Hepatic stellate cell (primary cell): Measurements from ENCODE around the gene PTPRN2.
"Not testable (repeated sequence)": the region's sequence is repeated elsewhere in the genome, so short reads cannot be mapped to it uniquely, and the experiment has no call there.

Experiments
- DNase-seq: peaks from one replicate; pipeline ENCODE4 v3.0.0; 2011; ENCODE audit warnings: low spot score

Gene PTPRN2

DNA sequence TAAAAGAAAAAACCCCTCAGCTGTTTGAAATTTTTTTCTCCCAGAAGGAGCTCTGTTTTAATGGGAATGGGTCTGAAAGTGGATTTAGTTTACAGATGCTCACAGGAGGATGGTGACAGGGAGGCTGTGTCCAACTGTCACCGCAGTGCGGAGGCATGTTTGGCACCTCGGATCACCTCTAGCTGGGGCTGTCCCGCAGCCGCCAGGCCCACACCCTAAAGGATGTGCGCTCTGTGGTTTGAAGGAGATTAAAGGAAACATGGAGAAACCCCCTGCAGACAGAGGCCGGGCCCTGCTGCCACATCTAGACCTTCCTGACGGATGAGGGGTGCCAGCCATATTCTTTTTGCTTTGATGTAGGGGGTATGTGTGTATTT, 1090.3 kb downstream of the PTPRN2 start:
- no peak for DNase-seq

DNA sequence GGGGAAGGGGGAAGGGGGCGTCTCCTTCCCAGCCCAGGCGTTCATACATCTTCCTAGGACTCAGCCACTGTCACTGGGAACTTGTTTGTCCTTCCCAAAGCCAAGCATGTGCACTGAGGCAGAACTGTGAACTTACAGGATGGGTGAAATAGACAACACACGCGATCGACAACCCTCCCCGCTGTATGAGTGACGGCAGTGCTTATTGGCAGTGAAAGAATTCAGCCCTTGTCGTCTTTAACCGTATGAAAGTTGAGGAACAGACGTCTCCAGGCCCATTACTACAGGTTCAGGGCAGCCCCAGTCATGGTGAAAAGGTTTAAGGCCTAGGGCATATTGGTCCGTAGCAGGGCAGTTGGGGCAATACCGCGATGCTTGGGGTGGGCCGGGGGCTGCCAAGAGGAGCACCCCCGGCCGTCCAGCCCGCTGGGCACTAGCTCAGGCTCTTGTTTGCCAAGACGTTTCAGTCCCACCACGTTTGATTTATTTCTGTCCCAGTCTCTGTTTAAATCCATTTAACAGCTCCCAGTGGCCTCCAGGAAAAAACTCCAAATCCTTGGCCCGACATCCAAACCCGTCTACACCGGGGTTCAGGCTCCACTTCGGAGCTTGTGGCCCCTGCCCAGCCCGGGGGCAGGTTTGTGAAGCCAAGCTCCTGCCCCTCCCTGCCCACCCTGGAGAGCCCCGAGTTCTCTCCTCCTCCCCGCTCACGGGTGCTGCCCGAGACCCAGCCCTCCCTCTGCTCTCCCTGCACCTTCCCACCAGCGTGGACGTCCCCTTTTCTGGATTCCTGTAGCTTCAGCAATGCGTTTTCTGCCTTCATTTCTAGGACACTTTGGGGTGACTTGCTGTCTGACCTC, 1091.0 kb downstream of the PTPRN2 start:
- DNase-seq, result no peak

DNA sequence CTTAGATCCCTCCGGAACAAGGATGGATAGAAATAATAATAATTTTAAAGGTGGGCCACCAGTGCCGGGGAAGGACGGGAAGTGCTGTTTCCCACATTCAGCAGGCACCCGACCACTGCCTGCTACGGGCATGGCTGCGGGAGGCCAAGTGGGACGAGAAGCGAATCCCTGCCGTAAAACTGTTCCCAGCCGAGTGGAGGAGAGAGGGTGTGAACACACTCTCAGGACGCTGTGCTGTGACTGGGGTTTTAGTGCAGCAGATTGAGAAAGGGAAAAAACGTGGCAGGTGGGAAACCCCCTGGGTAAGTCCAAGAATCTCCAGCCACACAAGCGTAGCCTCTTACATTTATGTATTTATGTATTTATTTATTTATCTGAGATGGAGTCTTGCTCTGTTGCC, 1092.0 kb downstream of the PTPRN2 start:
- no peak for DNase-seq

DNA sequence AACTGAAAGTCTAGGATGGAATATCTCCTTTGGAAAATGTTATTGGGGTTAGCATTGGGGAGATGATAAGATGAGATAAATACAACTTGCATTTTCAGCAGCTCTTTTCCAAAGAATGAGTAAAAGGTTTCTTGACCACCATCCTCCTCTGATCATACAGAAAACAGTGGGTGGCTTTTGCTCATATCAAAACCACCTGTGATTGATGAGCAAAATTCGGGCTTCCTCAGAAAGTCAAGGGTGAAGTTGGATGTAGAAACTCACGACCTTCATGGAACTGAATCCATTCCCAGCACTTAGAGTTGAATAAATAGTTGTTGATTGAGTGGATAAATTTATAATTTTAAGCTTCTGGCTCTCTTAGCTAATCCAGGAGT, 1092.5 kb downstream of the PTPRN2 start:
- no peak for DNase-seq

DNA sequence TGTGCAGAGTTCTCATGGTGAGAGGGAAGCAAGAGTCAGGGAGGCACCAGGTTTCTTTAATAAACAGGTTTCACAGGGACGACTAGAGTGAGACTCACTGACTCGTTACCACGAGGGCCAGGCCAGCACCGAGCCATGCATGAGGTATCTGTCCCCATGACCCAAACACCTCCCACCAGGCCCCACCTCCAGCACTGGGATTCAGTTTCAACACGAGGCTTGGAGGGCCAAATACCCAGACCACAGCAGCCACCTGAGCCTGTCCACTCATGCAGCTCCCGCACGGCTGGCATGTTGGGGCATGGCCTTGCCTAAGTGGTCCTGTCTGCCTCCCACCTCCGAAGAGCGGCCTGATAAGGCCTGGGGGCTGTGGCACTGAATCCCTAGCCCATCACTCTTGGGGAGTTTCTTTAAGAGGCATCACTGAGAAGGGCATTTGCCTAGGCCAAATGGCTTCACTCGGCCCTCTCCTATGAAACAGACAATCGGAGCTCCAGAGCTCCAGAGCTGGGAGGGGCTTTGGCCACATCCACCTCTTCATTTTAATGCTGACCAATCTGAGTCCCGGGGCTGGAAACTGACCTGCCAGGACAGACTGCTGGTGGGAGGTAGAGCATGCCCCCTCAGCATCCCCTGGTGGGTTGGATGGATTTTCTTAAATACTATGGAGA, 1093.0 kb downstream of the PTPRN2 start:
- DNase-seq, result no peak

DNA sequence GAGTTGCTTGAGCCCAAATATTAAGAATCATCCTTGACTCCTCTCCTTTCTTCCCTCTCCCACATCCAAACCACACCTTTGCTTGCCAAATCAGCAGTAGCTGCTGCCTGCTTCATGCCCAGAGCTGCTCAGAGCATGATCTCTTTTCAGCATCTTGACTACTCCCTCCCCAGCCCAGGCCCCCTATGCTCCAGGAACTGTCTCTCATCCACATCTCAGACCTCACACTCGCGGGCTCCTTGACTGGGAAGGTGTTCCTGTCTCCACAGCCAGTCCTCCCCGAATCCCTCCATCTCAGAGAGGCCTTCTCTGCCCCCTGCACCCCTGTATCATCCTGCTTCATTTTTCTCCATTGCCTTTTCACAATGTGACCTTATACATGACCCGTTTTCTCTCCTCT, 1093.8 kb downstream of the PTPRN2 start:
- DNase-seq, result no peak

DNA sequence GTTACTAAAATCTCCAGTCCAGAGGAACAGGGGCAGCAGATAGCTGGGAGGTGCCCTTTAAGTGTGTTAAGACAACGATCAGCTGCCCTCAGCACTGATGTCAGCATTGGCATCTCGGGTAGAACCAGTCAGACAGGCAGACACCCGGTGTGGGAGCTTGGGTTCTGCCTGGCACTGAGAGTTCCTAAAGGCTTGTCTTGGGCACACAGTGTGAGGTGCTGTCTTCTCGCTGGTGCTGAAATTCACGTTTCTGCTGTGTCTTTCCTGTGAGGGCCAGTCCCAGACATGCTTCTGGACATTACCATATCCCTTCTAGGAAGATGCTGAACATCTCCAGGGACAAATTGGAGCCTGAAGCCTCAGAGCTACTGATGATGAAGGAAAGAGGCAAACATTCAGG, 1094.6 kb downstream of the PTPRN2 start:
- no peak for DNase-seq

DNA sequence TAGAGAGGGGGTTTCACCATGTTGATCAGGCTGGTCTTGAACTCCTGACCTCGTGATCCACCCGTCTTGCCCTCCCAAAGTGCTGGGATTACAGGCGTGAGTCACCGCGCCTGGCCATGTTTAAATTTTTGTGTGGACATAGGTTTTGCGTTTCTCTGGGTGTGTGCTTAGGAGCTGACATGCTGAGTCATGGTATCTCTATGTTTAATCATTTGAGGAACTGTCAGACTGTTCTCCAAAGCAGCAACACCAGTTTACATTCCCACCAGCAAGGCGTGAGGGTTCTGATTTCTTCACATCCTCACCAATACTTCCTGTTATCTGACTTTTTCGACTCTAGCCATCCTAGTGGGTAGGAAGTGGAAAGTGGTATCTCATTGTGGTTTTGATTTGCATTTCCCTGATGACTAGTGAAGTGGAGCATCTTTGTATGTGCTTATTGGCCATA, 1097.1 kb downstream of the PTPRN2 start:
- no peak for DNase-seq

DNA sequence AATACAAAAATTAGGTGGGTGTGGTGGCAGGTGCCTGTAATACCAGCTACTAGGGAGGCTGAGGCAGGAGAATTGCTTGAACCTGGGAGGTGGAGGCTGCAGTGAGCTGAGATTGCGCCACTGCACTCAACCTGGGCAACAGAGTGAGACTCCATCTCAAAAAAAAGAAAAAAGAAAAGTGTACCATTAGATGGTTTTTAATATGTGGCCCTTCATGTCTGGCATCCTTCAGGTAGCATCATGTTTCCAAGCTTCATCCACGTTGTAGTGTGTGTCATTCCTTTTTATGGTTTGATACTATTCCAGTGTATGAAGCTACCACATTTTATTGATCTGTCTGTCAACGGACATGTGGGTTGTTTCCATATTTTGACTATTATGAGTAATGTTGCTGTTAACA, 1097.8 kb downstream of the PTPRN2 start:
- DNase-seq, result not testable (repeated sequence)
